ENCODE measurements around the gene PAFAH1B1.

The PAFAH1B1 gene

DNA sequence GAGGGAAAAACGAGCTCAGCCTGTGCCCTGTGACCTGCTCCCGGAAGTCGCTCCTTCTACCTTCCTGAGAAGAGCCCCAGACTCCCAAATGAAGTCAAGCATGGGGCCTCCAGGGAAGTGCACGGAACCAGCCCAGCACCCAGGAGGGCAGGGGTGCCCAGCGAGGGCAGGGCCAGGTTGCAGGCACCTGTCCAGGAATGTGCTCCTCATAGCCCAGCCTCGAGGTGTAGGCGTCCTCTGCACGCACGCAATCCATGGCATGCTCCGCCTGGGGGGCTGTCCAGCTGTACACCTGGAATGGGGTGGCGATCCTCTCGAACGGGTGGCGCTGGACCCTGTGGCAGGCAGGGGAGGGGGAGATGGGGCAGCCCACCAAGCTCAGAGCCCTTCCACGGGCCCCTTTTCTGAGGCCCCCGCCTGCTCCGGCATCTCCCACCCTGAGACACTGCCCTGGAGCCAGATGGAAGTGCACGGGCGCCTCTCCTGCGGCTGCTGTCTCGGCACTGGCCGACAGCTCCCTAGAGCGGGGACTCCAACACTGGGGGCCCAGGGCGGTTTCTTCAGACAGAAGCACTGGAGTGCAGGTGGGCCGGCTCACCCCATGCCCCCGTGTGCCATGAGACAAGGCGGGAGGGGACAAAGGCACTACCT lies 107.2 kb downstream of the PAFAH1B1 start:
- Histone ChIP-seq H2BK12ac (ENCODE audit: low read length in 2 of 2) (no peak overlapping the region), H3K9ac (ENCODE audit: low read length) (no peak overlapping the region), H3K14ac (ENCODE audit: low read length in 2 of 2) (no peak overlapping the region), H2BK120ac (ENCODE audit: low read depth, low read length) (no peak overlapping the region), H4K8ac (ENCODE audit: low read length) (no peak overlapping the region), H4K91ac (ENCODE audit: low read length) (no peak overlapping the region), H3K4me2 (ENCODE audit: low read length, poor library complexity, severe bottlenecking) (no peak overlapping the region), H3K79me1 (replicated peaks; ENCODE audit: low read length, poor library complexity, severe bottlenecking) (peaks cover 31% of the 10 kb centered on the region), H3K27me3 (ENCODE audit: control insufficient read depth in 1 of 2, insufficient read depth in 1 of 2, low read length in 2 of 2) (no peaks in the 10 kb centered on the region), H3K4ac (ENCODE audit: low read depth in 1 of 2, low read length in 2 of 2) (no peak overlapping the region), H3K27ac (ENCODE audit: low read length, poor library complexity, severe bottlenecking) (no peak overlapping the region), H3K9me3 (ENCODE audit: control insufficient read depth, low read length) (no peaks in the 10 kb centered on the region), H2AK5ac (ENCODE audit: low read length, severe bottlenecking) (no peak overlapping the region), H2BK5ac (ENCODE audit: low read depth, low read length, poor library complexity, severe bottlenecking) (no peak overlapping the region), H3K36me3 (ENCODE audit: control insufficient read depth in 1 of 2, insufficient read depth in 2 of 2, low read depth in 1 of 2, low read length in 2 of 2) (peaks cover 73 to 88% of the 10 kb centered on the region in 2 experiments), H2BK15ac (ENCODE audit: low read depth, poor library complexity, severe bottlenecking) (no peak overlapping the region), H3K4me3 (ENCODE audit: insufficient read depth in 1 of 2, low read depth in 1 of 2, low read length in 2 of 2) (no peak overlapping the region), H2AFZ (ENCODE audit: low read depth, low read length) (no peak overlapping the region), H3K4me1 (ENCODE audit: control insufficient read depth, insufficient read depth, low read depth, low read length) (peaks cover 20% of the 10 kb centered on the region), H3K23ac (ENCODE audit: low read length in 2 of 2) (no peak overlapping the region), H3K18ac (ENCODE audit: low read depth in 1 of 2, low read length in 2 of 2) (no peak overlapping the region)
- WGBS, result 97% methylated on average over 27 of the region's 27 CpGs
- no peak for DNase-seq

- peaks cover 28% of the 10 kb centered on the region for H3K4me1 ChIP-seq (ENCODE audit: control insufficient read depth, insufficient read depth, low read depth, low read length)
- H2BK15ac ChIP-seq (ENCODE audit: low read depth, poor library complexity, severe bottlenecking), result no peak overlapping the region
- DNase-seq, result no peak
- no peak overlapping the region for H3K4me3 ChIP-seq (ENCODE audit: insufficient read depth in 1 of 2, low read depth in 1 of 2, low read length in 2 of 2)
- H3K27ac ChIP-seq (ENCODE audit: low read length, poor library complexity, severe bottlenecking), result no peak overlapping the region
- H3K9me3 ChIP-seq (ENCODE audit: control insufficient read depth, low read length), result no peaks in the 10 kb centered on the region
- H3K4me2 ChIP-seq (ENCODE audit: low read length, poor library complexity, severe bottlenecking), result no peak overlapping the region
- WGBS, result 98% methylated on average over 41 of the region's 41 CpGs
- H3K36me3 ChIP-seq (ENCODE audit: control insufficient read depth in 1 of 2, insufficient read depth in 2 of 2, low read depth in 1 of 2, low read length in 2 of 2), result peaks cover 69 to 80% of the 10 kb centered on the region in 2 experiments
- no peak overlapping the region for H2BK120ac ChIP-seq (ENCODE audit: low read depth, low read length)
- no peak overlapping the region for H3K9ac ChIP-seq (ENCODE audit: low read length)
- no peak overlapping the region for H4K8ac ChIP-seq (ENCODE audit: low read length)
- H3K18ac ChIP-seq (ENCODE audit: low read depth in 1 of 2, low read length in 2 of 2), result no peak overlapping the region
- no peak overlapping the region for H3K14ac ChIP-seq (ENCODE audit: low read length in 2 of 2)
- H3K27me3 ChIP-seq (ENCODE audit: control insufficient read depth in 1 of 2, insufficient read depth in 1 of 2, low read length in 2 of 2), result no peaks in the 10 kb centered on the region
- no peak overlapping the region for H3K23ac ChIP-seq (ENCODE audit: low read length in 2 of 2)
- no peak overlapping the region for H2AK5ac ChIP-seq (ENCODE audit: low read length, severe bottlenecking)
- no peak overlapping the region for H3K4ac ChIP-seq (ENCODE audit: low read depth in 1 of 2, low read length in 2 of 2)
- H2BK12ac ChIP-seq (ENCODE audit: low read length in 2 of 2), result no peak overlapping the region
- H3K79me1 ChIP-seq (replicated peaks; ENCODE audit: low read length, poor library complexity, severe bottlenecking), result peaks cover 35% of the 10 kb centered on the region
- no peak overlapping the region for H2AFZ ChIP-seq (ENCODE audit: low read depth, low read length)
- H4K91ac ChIP-seq (ENCODE audit: low read length), result no peak overlapping the region
- H2BK5ac ChIP-seq (ENCODE audit: low read depth, low read length, poor library complexity, severe bottlenecking), result no peak overlapping the region
Measured at GRCh38 chr17:2701161-2701995, 107.9 kb downstream of the PAFAH1B1 start.

DNA sequence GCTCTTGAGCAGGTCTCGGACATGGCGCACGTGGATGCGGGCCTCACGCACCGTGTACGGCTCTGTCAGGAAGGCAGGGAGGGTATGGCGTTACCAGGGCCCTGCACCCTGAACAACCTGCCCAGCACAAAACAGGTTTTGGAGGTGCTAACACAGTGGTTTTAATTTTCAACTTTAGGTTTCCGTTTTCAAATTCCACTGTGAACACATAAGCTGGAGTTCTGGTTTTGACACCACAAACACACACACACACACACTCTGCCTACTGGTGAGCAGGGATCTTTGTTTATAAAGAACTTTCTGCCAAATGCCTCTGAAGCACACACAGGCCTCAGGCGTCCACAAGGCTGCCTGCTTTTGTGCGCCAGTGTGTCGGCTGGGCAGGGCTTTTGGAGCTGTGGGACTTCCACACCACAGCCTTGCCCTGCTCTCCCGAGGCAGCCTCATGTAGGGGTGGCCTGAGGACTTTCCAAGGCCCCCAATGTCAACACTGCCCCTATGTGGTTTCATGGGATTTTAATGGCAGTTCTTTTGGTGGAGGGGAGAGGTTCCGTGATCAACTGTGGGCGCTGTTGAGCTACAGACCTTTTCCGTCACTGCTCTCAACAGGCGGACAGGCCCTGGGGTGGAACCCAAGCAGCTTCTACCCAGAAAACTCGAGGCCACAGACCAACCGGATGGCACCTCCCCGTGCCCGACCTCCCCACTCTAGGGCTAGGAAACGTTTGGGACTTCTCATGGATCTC lies 108.7 kb downstream of the PAFAH1B1 start:
- Histone ChIP-seq H2BK120ac (ENCODE audit: low read depth, low read length) (no peak overlapping the region), H2BK5ac (ENCODE audit: low read depth, low read length, poor library complexity, severe bottlenecking) (no peak overlapping the region), H3K18ac (ENCODE audit: low read depth in 1 of 2, low read length in 2 of 2) (no peak overlapping the region), H3K27ac (ENCODE audit: low read length, poor library complexity, severe bottlenecking) (no peak overlapping the region), H3K79me1 (replicated peaks; ENCODE audit: low read length, poor library complexity, severe bottlenecking) (peaks cover 38% of the 10 kb centered on the region), H3K36me3 (ENCODE audit: control insufficient read depth in 1 of 2, insufficient read depth in 2 of 2, low read depth in 1 of 2, low read length in 2 of 2) (peaks cover 63 to 75% of the 10 kb centered on the region in 2 experiments), H3K27me3 (ENCODE audit: control insufficient read depth in 1 of 2, insufficient read depth in 1 of 2, low read length in 2 of 2) (no peaks in the 10 kb centered on the region), H2BK15ac (ENCODE audit: low read depth, poor library complexity, severe bottlenecking) (no peak overlapping the region), H4K8ac (ENCODE audit: low read length) (no peak overlapping the region), H4K91ac (ENCODE audit: low read length) (no peak overlapping the region), H3K4me1 (ENCODE audit: control insufficient read depth, insufficient read depth, low read depth, low read length) (peaks cover 31% of the 10 kb centered on the region), H3K9ac (ENCODE audit: low read length) (no peak overlapping the region), H3K4me2 (ENCODE audit: low read length, poor library complexity, severe bottlenecking) (no peak overlapping the region), H2AK5ac (ENCODE audit: low read length, severe bottlenecking) (no peak overlapping the region), H3K9me3 (ENCODE audit: control insufficient read depth, low read length) (no peaks in the 10 kb centered on the region), H3K23ac (ENCODE audit: low read length in 2 of 2) (no peak overlapping the region), H3K4me3 (ENCODE audit: insufficient read depth in 1 of 2, low read depth in 1 of 2, low read length in 2 of 2) (no peak overlapping the region), H2BK12ac (ENCODE audit: low read length in 2 of 2) (no peak overlapping the region), H3K4ac (ENCODE audit: low read depth in 1 of 2, low read length in 2 of 2) (no peak overlapping the region), H3K14ac (ENCODE audit: low read length in 2 of 2) (no peak overlapping the region), H2AFZ (ENCODE audit: low read depth, low read length) (no peak overlapping the region)
- DNase-seq, result no peak
- 96% methylated on average over 22 of the region's 22 CpGs for WGBS

DNA sequence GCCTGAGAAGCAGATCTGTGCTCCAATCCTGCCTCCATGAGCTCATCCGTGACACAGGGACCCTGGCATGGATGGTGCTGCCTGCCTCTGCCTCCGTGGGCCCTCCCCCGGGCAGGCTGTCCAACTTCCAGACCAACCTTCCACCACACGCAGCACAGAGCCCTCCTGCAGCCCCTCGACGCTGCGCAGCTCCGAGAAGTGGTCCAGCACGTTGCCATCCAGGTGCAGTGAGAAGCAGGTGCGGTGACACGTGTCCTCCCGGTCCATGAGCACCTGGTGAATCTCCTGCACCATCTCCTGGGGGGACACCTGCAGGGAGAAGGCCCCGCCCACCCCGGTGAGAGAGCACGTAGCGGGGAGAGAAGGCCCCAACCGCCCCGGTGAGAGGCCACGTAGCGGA lies 109.7 kb downstream of the PAFAH1B1 start:
- no peak for DNase-seq
- H4K8ac ChIP-seq (ENCODE audit: low read length), result no peak overlapping the region
- 98% methylated on average over 20 of the region's 20 CpGs for WGBS

More for the DNA sequence above, 109.7 kb downstream of the PAFAH1B1 start:
- Histone ChIP-seq H3K4me2 (ENCODE audit: low read length, poor library complexity, severe bottlenecking) (no peak overlapping the region), H2BK15ac (ENCODE audit: low read depth, poor library complexity, severe bottlenecking) (no peak overlapping the region), H3K23ac (ENCODE audit: low read length in 2 of 2) (no peak overlapping the region), H3K27me3 (ENCODE audit: control insufficient read depth in 1 of 2, insufficient read depth in 1 of 2, low read length in 2 of 2) (no peaks in the 10 kb centered on the region), H2BK120ac (ENCODE audit: low read depth, low read length) (no peak overlapping the region), H3K27ac (ENCODE audit: low read length, poor library complexity, severe bottlenecking) (no peak overlapping the region), H3K36me3 (ENCODE audit: control insufficient read depth in 1 of 2, insufficient read depth in 2 of 2, low read depth in 1 of 2, low read length in 2 of 2) (peaks cover 53 to 65% of the 10 kb centered on the region in 2 experiments), H3K4me3 (ENCODE audit: insufficient read depth in 1 of 2, low read depth in 1 of 2, low read length in 2 of 2) (no peak overlapping the region), H2BK12ac (ENCODE audit: low read length in 2 of 2) (no peak overlapping the region), H3K18ac (ENCODE audit: low read depth in 1 of 2, low read length in 2 of 2) (no peak overlapping the region), H4K91ac (ENCODE audit: low read length) (no peak overlapping the region), H2BK5ac (ENCODE audit: low read depth, low read length, poor library complexity, severe bottlenecking) (no peak overlapping the region), H3K9ac (ENCODE audit: low read length) (no peak overlapping the region), H2AK5ac (ENCODE audit: low read length, severe bottlenecking) (no peak overlapping the region), H3K14ac (ENCODE audit: low read length in 2 of 2) (no peak overlapping the region), H3K4me1 (ENCODE audit: control insufficient read depth, insufficient read depth, low read depth, low read length) (peaks cover 41% of the 10 kb centered on the region), H3K79me1 (replicated peaks; ENCODE audit: low read length, poor library complexity, severe bottlenecking) (peaks cover 37% of the 10 kb centered on the region), H2AFZ (ENCODE audit: low read depth, low read length) (no peak overlapping the region), H3K9me3 (ENCODE audit: control insufficient read depth, low read length) (no peaks in the 10 kb centered on the region), H3K4ac (ENCODE audit: low read depth in 1 of 2, low read length in 2 of 2) (no peak overlapping the region)

Measured in mesenchymal stem cell (in vitro differentiated cells and primary cell).